Peyer's patch (tissue), 4 donors: Measurements from ENCODE around the gene USP22. TPM values are rescaled to one million over a fixed set of nuclear protein-coding genes. Genes with fewer than 3 reads are reported as not detected.

Source experiments
- DNase-seq, 3 donors: peaks; one replicate each; pipeline ENCODE4 v3.0.0-alpha.2; 2017 to 2019
- H3K27ac ChIP-seq, 4 donors: fragments of 200-600 bp; sonication (generic); one replicate each; pipeline ENCODE4 v1.5.1; 2016 to 2019
- H3K27me3 ChIP-seq, 2 donors: fragments of 200-600 bp; sonication (generic); one replicate each; pipeline ENCODE4 v1.5.1; 2019
- H3K36me3 ChIP-seq, 3 donors: fragments of 200-600 bp; sonication (generic); one replicate each; pipeline ENCODE4 v1.5.1; 2016 to 2019
- H3K4me1 ChIP-seq, 4 donors: fragments of 200-600 bp; sonication (generic); one replicate each; pipeline ENCODE4 v1.5.1; 2016 to 2019
- H3K4me3 ChIP-seq, 4 donors: fragments of 200-600 bp; sonication (generic); 1 replicate in 3 of 4; 2 replicates in 1 of 4; pipeline ENCODE4 v1.5.1; 2016 to 2019; ENCODE audit warnings: mild to moderate bottlenecking in 1 of 4
- H3K9me3 ChIP-seq, 4 donors: fragments of 200-600 bp; sonication (generic); one replicate each; pipeline ENCODE4 v1.5.1; 2016 to 2019; ENCODE audit warnings: mild to moderate bottlenecking in 1 of 4
- POLR2A ChIP-seq, 2 donors: fragments of 450-650 bp; IDR thresholded peaks; one replicate each; pipeline ENCODE4 v1.5.1; 2017; ENCODE audit warnings: antibody characterized with exemption in 2 of 2, mild to moderate bottlenecking in 2 of 2, moderate library complexity in 2 of 2
- total RNA-seq, 4 donors: library from RNA; depleted of rRNA; stranded (reverse); fragments of >200 nt; gene quantifications; one replicate each; pipeline ENCODE4 v1.1.0, GENCODE V29; 2016
- TF ChIP-seq, protein P1 (sequence below), 6 experiments: fragments of 450-650 bp in 4 of 6; fragments of 200-600 bp in 2 of 6; sonication (generic) in 1 of 6; IDR thresholded peaks; one replicate each; pipeline ENCODE4 v1.5.1; 2017 to 2019; ENCODE audit warnings: antibody characterized with exemption in 6 of 6, mild to moderate bottlenecking in 3 of 6, moderate library complexity in 1 of 6

USP22 gene
- total RNA-seq, 4 donors from 2014 or later, result 125 to 229 (median 146) TPM

DNA sequence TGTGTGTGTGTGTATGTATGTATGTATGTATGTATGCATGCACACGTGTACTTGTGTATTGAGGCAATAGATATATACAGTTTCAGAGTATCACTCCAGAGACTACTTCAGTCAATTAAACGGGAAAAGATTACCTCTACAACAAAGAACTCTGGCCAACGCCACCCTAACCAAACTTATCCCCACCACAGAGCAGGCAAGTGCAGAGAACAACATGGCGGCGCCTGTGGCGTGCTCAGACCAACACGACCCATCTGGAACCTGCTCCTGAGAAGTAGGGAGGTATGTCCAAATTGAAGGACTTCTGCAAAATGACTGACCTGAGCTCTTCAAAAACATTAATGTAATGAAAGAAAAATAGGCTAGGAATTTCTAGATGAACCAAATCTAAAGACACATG is 12.4 kb downstream of the USP22 start:
- Histone ChIP-seq H3K36me3 (peaks cover 0 to 30% (median 0%) of the 10 kb centered on the region in 3 donors), H3K4me1 (peaks cover 0 to 39% (median 9%) of the 10 kb centered on the region in 4 donors), H3K27me3 (no peaks in the 10 kb centered on the region), H3K27ac (no peak overlapping the region), H3K4me3 (no peak overlapping the region), H3K9me3 (no peaks in the 10 kb centered on the region)
- peak in 1 of 3 donors; percentile 11 for DNase-seq
- TF ChIP-seq POLR2A (IDR thresholded peaks at IDR 0.05), result no peak
- TF ChIP-seq, protein P1, sequence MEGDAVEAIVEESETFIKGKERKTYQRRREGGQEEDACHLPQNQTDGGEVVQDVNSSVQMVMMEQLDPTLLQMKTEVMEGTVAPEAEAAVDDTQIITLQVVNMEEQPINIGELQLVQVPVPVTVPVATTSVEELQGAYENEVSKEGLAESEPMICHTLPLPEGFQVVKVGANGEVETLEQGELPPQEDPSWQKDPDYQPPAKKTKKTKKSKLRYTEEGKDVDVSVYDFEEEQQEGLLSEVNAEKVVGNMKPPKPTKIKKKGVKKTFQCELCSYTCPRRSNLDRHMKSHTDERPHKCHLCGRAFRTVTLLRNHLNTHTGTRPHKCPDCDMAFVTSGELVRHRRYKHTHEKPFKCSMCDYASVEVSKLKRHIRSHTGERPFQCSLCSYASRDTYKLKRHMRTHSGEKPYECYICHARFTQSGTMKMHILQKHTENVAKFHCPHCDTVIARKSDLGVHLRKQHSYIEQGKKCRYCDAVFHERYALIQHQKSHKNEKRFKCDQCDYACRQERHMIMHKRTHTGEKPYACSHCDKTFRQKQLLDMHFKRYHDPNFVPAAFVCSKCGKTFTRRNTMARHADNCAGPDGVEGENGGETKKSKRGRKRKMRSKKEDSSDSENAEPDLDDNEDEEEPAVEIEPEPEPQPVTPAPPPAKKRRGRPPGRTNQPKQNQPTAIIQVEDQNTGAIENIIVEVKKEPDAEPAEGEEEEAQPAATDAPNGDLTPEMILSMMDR (IDR thresholded peaks at IDR 0.05), result no peak

DNA sequence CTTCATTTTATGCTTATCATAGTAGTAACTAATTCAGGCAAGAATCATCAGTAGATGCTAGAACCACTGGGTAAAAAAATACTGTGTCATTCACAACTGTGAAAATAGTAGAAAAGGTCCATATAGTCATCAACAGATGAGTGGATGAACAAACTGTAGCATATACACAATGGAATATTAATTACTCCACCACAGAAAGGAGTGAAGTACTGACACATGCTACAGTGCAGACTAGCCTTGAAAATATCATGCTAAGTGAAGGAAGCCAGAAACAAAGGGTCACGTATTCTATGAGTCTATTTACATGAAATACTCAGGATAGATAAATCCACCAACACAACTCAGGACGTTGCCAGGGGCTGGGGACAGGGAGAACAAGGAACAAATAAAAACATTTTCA is 13.3 kb downstream of the USP22 start:
- H3K36me3 ChIP-seq, result peaks cover 0 to 37% (median 0%) of the 10 kb centered on the region in 3 donors
- DNase-seq, result peak in 1 of 3 donors; percentile 19

DNA sequence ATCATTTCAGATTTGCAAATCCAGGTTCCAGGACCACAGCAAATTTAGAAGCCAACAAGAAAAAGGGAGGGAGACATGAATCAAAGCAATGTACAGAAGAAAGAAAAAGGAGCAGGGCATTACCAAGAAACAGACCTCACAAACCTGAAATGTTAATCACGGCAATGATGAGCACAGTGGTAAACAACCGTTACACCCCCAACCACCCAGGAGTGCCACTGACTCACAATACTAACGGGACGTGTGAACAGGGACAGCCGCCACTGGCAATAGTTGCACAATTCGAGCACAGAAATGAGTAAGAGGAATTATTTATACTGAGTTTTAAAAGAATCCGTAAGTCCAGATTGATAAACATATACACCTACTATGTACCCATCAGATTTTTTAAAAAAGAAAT is 13.8 kb downstream of the USP22 start:
- peaks cover 0 to 28% (median 2%) of the 10 kb centered on the region in 4 donors for H3K4me1 ChIP-seq
- no peak overlapping the region for H3K4me3 ChIP-seq
- no peaks in the 10 kb centered on the region for H3K9me3 ChIP-seq
- peak overlapping the region in 1 of 4 donors; percentile 11 for H3K27ac ChIP-seq
- H3K27me3 ChIP-seq, result no peaks in the 10 kb centered on the region
- peaks cover 0 to 38% (median 0%) of the 10 kb centered on the region in 3 donors for H3K36me3 ChIP-seq
- peak in 1 of 3 donors; percentile 47 for DNase-seq
- TF ChIP-seq, protein P1 (IDR thresholded peaks at IDR 0.05), result no peak
- no peak for TF ChIP-seq POLR2A (IDR thresholded peaks at IDR 0.05)

More for the DNA sequence above, 13.3 kb downstream of the USP22 start:
- TF ChIP-seq, protein P1 (IDR thresholded peaks at IDR 0.05), result no peak
- no peak for TF ChIP-seq POLR2A (IDR thresholded peaks at IDR 0.05)
- no peaks in the 10 kb centered on the region for H3K9me3 ChIP-seq
- H3K4me3 ChIP-seq, result no peak overlapping the region
- no peaks in the 10 kb centered on the region for H3K27me3 ChIP-seq
- H3K4me1 ChIP-seq, result peaks cover 0 to 30% (median 2%) of the 10 kb centered on the region in 4 donors
- no peak overlapping the region for H3K27ac ChIP-seq

DNA sequence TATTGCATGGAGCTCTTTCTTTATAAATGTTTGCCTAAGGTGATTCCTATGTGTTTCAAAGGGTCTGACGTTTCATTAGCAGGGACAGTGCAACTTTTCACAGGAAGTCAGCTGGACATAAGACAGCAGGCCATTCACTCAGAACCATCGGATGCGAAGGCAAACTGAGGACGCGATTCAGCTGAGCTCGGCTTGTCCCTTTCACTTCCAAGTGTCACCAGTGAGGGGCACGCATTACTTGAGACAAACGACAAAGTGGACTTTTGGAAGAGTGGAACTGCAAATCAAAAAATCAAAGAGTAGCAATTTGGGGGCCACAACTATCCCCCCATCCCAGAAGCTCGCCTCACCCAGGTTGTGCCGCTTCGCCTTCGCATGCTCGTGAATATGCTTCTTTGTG is 14.6 kb downstream of the USP22 start:
- Histone ChIP-seq H3K4me3 (no peak overlapping the region), H3K27me3 (no peaks in the 10 kb centered on the region), H3K27ac (peak overlapping the region in 1 of 4 donors; percentile 37), H3K9me3 (no peaks in the 10 kb centered on the region), H3K4me1 (peaks cover 0 to 27% (median 0%) of the 10 kb centered on the region in 4 donors), H3K36me3 (peaks cover 0 to 38% (median 0%) of the 10 kb centered on the region in 3 donors)
- no peak for TF ChIP-seq POLR2A (IDR thresholded peaks at IDR 0.05)
- TF ChIP-seq, protein P1 (IDR thresholded peaks at IDR 0.05), result no peak
- DNase-seq, result peak in 1 of 3 donors; percentile 35

DNA sequence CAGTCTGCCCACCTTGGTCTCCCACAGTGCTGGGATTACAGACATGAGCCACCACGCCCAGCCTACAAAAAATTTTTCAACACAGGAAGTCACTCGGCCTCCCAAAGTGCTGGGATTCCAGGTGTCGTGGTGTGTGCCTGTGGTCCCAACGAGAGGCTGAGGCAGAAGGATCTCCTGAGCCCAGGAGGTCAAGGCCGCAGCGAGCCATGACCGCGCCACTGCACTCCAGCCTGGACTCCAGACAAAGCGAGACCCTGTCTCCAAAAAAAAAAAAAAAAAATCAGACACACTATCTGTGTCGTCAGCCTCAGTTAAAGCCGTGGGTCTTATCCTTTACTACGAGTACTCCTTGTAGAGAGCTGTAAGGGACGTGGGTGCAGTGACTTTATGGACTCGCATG is 15.8 kb downstream of the USP22 start:
- Histone ChIP-seq H3K27me3 (no peaks in the 10 kb centered on the region), H3K4me1 (peaks cover 0 to 20% (median 0%) of the 10 kb centered on the region in 4 donors), H3K36me3 (peaks cover 0 to 38% (median 0%) of the 10 kb centered on the region in 3 donors), H3K9me3 (no peaks in the 10 kb centered on the region), H3K27ac (no peak overlapping the region), H3K4me3 (no peak overlapping the region)
- TF ChIP-seq POLR2A (IDR thresholded peaks at IDR 0.05), result no peak
- TF ChIP-seq, protein P1 (IDR thresholded peaks at IDR 0.05), result no peak
- peak in 1 of 3 donors; percentile 38 for DNase-seq
